Measurements from ENCODE around the gene ZNF716.

Gene ZNF716

GRCh38 chr7:57505176-57505575, 55.2 kb downstream of the ZNF716 start:
- Histone ChIP-seq H3K9me3 (ENCODE audit: low read depth, low read length) (no peaks in the 10 kb centered on the region), H3K36me3 (ENCODE audit: insufficient read depth, low read length) (no peaks in the 10 kb centered on the region), H3K9ac (ENCODE audit: insufficient read length) (no peak overlapping the region), H3K4me3 (no peak overlapping the region), H3K27ac (no peak overlapping the region)
- DNase-seq (ENCODE audit: low read depth, low spot score), result no peak
- TF ChIP-seq FOXP2 (optimal IDR thresholded peaks at IDR 0.05; ENCODE audit: control extremely low read depth, extremely low read length, insufficient read depth) (no peak), POLR2AphosphoS5 (IDR thresholded peaks at IDR 0.05; ENCODE audit: borderline replicate concordance, low read depth, low read length) (no peak), EZH2 (IDR thresholded peaks at IDR 0.05) (no peak)
